HG02943 (cell line): Measurements from ENCODE around the gene MED10.
A peak's percentile ranks its signal among the peaks of the same experiment; 100 is the strongest.
"Not testable (repeated sequence)": the region's sequence is repeated elsewhere in the genome, so short reads cannot be mapped to it uniquely, and the experiment has no call there.

Source experiments
- ATAC-seq: cut with Tn5 transposase; IDR thresholded peaks from one replicate; pipeline ENCODE4 v1.9.1; 2021; ENCODE audit warnings: mild to moderate bottlenecking, low read depth, moderate library complexity; ENCODE audit not compliant: unreplicated experiment

MED10 gene

DNA sequence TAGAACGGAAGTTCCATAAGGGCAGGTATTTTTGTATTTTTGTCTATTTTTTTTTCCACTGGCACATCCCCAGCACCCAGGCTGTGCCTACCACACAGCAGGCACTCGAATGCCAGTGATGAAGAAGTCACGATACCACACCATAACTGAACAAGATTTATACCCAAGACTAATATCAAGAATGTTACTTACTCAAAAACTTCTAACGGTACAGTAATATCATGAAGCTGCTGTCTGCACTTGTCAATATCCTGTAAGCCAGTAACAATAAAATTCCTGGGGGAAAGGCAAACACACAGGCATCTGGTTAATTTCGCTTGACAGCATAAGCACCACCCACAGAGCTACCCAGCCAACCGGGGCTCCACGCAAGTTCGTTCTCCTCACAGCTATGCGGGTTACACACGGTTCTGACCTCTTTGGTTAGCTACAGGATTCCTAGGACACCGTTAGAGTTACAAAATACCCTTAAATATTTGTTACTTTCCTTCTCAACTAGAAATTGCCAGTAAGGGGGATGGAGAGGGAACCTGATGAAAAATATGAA is 1.3 kb downstream of the MED10 start:
- ATAC-seq: no peak

DNA sequence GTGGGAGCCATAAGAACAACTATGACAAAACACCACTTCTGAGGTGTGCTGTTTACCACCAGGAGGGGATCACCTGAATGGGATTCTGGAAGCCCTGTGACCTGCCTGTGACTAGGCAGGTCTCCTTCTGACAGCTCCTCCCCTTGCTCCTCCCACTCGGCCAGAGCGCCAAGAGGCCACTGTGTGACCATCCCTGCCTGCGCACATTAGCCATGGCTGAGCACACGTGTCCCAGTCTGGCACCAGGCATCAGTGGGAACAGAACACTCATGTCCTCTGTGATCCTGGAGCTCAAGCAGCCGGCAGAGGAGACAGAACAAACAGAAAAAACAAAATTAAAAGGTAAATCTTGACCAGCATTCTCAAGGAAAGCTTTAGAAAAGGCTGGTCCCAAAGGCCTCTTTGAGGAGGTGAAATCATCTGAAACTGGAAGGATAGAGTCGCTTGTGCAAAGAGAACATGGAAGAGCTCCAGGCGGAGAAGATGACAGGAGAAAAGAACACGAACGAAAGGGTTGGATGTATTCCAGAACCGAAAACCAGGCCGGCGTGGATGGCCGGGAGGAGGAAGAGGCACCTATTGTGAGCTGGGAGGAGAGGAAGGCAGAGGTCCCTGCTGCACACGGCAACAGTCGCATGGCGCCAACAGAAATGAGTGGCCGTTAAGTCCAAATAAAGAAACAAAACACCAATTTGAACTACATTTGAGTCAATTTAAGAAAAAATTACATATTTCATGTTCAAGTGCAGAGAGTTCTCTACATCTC is 5.1 kb downstream of the MED10 start:
- ATAC-seq: no peak

- no peak for ATAC-seq
These were observed 5.9 kb downstream of the MED10 start for GRCh38 chr5:6372251-6373080.

DNA sequence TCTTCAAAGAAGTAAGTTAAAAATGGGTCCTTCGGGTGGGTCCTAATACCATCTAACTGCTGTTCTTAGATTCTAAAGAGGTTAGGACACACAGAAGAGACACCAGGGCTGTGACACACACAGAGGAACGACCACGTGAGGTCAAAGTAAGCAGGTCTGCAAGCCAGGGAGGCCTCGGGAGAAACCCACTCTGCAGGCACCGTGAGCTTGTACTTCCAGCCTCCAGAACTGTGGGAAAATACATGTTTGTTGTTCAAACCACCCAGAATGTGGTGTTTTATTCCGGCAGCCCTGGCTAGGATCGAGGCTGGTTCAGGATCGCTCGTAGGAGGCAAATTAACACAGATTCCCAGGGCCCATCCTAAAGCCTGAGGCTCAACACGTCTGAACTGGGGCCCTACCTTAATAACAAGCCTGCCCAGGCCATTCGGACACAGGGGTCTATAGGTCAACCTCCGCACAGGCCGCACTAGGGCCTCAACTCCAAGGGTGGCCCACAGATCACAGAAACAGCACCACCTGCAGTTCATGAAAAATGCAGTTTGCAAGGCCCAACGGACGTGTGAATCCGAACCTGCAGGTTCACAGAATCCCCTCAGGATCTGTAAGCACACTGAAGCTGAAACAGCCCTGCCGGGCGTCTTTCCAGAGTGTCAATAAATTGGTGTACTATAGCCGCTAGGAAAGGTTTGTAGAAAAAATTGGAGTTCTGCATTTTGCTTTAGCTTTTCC is 7.1 kb downstream of the MED10 start:
- ATAC-seq: no peak

DNA sequence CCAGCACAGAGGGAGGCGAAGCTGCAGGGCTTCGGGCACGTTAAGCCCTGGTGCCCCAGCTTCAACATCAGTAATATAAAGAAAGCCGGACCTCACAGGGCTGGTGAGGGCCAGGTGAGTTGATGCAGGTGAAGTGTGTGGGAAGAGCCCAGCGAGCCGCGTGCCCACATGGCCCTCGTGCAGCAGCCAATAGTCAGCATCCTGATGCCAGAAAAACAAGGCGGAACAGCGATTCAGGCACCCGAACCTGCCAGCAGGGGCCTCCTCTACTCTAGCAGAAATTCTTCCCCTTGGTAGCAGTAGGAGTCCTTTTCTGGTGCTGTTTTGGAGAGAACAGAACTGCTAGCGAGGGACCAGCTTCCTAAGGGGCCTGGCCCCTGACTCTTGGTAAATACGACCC is 7.8 kb downstream of the MED10 start:
- ATAC-seq: no peak

DNA sequence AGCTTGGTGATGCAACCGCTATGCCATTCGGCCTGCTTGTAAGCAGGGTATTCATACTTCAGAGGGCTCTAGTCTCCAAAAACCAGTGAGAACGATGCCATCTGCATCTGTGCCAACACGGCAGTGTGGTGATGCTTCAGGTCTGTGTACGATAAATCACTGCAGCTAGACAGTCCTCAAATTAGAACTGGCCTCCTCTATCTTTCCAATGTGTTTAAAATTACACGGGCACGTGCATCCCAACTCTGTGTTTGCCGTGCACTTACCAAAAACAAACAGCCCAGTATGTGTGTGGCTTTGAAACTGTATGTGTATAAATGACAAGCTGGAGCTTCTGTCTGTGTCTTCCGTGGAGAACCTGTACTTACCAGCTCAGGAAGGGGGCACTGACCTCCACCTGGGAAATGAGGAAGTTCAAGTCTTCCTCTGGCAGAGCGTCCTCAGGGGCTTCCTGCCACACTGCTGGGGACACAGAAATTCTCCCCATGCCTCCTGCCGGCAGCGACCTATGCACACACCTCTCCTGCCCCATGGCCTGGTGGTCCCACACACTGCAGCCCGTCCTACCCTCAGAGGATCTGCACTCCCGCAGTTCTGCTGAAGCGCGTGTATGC is 12.3 kb downstream of the MED10 start:
- no peak for ATAC-seq

DNA sequence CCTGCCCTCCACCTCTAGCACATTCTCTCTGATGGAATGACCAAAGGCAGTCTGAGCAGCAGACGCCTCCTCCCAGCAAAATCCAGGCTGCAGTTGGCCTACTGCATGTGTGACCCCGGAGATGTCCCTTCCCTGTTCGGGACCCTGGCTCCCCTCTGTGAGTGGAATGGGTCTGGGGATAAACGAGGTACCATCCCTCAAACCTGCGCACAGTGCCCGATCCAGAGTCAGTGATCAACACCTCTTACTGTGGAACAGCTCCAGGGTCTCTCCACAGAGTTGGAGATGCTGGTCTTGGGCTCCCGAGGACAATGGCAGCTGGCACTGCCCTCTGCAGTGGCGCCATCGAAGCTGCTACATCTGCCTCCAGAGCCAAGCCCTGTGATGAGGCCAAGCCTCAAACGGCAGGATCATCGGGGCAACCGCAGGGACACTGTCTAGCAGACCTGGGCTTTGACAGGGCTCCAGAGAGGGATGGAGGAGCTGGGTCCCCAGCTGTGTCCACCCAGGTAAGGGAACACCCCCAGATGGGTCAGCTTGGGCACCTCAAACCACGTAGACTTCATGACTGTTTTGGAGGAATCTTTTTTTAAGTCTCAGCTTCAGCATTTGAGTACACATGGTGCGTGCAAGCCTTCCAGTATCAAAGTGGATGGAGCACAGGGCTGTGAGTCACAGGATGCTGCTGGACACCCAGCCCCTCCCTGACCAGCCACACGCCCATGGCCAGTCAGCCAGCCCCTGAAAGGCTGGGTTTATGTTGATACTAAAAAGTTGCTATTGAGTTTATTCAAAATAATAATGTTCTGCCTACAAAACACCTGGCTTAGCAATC is 13.0 kb downstream of the MED10 start:
- no peak for ATAC-seq

- not testable (repeated sequence) for ATAC-seq
These were observed 14.8 kb downstream of the MED10 start for GRCh38 chr5:6363454-6364011.

GRCh38 chr5:6362846-6363245 is 15.5 kb downstream of the MED10 start:
- no peak for ATAC-seq

DNA sequence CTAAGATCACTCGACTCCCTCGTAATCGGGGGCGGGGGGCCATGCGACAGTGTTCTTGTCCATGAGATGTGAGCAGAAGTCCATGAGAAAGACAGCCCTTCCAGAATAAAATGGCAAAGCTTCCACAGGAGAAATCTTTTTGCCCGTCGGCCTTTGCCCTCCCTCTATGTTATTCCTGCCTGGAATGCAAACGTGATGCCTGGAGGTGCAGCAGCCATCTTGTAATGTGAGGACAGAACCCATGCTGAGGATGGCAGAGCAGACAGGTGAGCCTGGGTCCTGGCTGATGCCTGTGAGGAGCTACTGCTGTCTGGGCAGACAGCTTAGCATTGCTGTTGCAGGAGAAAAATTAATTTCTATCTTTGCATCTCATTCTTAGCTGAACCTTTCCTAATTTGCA is 17.2 kb downstream of the MED10 start:
- no peak for ATAC-seq

- no peak for ATAC-seq
These were observed 17.8 kb downstream of the MED10 start for GRCh38 chr5:6360323-6361072.

DNA sequence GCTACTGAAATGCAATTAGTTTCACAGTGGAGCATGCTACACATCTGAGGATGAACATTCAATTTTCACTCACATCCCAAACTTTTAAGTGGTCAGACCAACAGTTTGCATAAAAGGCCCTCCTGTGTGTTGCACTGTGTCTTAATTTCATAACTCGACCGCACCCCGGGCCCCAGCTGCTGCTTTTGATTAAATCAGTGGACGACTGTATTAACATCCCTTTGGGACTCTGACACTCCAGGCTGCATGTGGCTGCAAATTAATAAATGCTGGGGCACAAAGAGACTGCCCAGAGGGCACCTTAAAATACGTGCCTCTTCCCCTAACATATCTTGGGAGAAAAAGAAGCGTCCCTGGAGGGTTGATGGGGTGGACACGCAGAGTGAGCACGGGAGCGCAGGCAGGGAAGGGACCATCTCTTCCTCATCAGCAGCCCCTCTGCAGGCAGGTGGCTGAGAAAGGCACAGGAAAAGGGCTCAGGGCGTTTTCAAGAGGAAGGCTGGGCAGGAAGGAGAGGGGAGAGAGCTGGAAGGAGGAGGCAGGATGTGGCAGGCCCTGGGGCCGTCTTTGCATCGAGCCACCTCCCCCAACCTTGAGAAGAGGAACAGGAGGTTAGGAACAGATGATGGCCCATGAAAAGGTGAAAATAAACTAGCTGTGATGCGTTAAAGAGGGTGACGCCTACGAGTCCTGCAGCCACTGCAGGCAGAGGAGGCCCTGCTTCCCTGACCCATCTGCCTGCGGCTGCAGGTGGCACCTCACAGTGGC is 18.6 kb downstream of the MED10 start:
- ATAC-seq: peak; percentile 59

DNA sequence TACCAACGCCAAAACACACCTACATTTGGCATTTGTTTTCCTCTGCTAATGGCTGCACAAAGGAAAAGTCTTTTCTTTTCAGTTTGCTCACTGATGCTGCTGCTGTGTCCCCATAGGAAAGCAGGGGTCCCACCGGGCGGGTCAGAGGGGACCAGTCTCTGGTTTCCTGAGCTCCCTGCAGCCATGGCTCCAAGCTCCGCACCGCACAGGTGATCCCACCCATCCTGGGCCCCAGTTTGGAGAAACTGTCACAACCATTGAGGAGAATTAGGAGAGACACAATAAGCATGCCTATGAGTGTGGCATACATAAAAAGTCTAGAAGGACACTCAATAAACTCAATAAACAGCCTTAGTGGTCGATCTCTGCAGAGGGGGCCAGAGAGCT is 19.9 kb downstream of the MED10 start:
- no peak for ATAC-seq

- not testable (repeated sequence) for ATAC-seq
These were observed 20.4 kb downstream of the MED10 start for GRCh38 chr5:6357817-6358433.

DNA sequence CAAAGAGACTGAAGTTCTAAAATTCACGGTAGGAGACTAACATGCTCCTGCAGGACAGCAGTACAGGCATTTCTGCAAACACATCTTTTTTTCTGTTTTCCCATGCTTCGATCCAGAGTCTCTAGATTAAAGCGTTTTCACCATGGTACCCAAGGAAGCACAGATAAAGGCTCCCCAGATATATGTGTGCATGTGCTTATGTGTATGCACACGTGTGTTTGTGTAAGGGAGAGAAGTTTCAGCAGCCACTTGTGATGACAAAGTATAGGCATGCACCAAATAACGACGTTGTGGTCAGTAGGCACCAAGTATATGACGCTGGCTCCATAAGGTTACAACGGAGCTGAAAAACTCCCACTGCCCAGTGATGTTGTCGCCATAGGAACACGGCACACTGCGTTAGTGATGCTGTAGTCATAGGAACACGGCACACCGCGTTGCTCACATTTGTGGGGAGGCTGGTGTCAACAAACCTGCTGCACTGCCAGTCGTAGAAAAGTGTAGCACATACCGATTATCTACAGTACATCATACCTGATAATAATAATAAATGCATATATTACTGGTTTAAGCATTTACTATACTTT is 21.7 kb downstream of the MED10 start:
- no peak for ATAC-seq

GRCh38 chr5:6355294-6355693 is 23.1 kb downstream of the MED10 start:
- ATAC-seq: no peak

- no peak for ATAC-seq
These were observed 23.5 kb downstream of the MED10 start for GRCh38 chr5:6354848-6355247.
